HG02970 (cell line): ENCODE results near the gene ZNF486.
"Not testable (repeated sequence)": the region's sequence is repeated elsewhere in the genome, so short reads cannot be mapped to it uniquely, and the experiment has no call there.

Experiments used
- ATAC-seq: cut with Tn5 transposase; IDR thresholded peaks from one replicate; pipeline ENCODE4 v1.9.1; 2021; ENCODE audit warnings: mild to moderate bottlenecking, moderate library complexity, moderate number of reproducible peaks; ENCODE audit not compliant: unreplicated experiment, low FRiP score

ZNF486 gene

DNA sequence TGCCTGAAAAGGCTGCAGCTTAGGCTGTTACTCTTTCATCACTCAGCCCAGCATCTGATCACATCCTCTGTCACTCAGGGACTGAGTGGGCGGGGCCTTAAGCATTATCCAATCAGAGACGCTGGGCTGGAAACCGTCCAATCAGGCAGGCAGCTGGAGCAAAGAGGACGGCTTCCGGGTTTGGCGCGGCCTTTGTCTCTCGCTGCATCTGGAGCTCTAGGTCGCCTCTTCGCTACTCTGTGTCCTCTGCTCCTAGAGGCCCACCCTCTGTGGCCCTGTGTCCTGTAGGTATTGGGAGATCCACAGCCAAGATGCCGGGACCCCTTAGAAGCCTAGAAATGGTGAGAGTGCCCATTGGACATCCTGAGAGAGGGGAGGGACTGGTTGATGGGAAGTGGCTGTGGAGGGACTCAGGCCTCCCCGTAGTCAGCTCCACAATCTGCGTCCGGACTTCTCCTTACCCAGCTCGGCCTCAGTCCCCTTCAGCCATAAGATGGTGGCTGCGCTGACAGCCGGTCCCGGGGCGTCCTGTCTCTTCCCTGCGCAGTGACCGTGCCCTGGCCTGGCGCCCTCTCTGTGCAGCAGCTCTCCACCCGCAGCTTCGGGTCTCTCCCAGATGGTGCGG is at the start of gene ZNF486:
ZNF486 (plus strand) TSS at position 195 of the 625 bp plus-strand sequence; CDS start at position 312, 117 bp downstream.
- ATAC-seq: peak; percentile 90

DNA sequence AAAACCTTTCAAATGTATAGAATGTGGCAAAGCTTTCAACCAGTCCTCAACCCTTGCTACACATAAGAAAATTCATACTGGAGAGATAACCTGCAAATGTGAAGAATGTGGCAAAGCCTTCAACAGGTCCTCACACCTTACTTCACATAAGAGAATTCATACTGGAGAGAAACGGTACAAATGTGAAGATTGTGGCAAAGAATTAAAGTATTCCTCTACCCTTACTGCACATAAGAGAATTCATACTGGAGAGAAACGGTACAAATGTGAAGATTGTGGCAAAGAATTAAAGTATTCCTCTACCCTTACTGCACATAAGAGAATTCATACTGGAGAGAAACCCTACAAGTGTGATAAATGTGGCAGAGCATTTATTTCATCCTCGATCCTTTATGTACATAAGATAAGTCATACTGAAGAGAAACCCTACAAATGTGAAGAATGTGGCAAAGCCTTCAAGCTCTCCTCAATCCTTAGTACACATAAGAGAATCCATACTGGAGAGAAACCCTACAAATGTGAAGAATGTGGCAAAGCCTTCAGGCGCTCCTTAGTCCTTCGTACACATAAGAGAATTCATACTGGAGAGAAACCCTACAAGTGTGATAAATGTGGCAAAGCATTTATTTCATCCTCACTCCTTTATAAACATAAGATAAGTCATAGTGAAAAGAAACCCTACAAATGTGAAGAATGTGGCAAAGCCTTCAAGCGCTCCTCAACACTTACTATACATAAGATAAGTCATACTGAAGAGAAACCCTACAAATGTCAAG is 48.8 kb upstream of the ZNF486 start:
- ATAC-seq: not testable (repeated sequence)

DNA sequence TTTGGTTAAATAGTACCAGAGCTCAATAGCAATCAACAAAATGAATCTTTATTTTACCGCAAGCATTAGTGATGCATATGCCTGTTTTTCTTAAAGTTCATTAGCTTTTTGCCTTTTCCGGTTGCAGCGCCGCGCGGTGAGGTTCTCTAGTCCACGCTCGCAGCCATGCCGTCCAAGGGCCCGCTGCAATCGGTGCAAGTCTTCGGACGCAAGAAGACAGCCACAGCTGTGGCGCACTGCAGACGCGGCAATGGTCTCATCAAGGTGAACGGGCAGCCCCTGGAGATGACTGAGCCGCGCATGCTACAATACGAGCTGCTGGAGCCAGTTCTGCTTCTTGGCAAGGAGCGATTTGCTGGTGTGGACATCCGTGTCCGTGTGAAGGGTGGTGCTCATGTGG is 42.1 kb upstream of the ZNF486 start:
- no peak for ATAC-seq

DNA sequence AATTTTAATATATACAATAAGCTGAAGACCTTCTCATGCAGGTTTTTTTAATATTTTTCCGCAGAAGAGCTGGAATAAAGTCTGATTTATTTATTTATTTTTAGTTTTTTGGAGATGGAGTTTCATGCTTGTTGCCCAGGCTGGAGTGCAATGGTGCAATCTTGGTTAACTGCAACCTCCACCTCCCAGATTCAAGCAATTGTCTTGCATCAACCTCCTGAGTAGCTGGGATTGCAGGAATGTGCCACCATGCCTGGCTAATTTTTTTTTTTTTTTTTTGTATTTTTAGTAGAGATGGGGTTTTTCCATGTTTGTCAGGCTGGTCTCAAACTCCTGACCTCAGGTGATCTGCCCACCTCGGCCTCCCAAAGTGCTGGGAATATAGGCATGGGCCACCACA is 34.1 kb upstream of the ZNF486 start:
- not testable (repeated sequence) for ATAC-seq

DNA sequence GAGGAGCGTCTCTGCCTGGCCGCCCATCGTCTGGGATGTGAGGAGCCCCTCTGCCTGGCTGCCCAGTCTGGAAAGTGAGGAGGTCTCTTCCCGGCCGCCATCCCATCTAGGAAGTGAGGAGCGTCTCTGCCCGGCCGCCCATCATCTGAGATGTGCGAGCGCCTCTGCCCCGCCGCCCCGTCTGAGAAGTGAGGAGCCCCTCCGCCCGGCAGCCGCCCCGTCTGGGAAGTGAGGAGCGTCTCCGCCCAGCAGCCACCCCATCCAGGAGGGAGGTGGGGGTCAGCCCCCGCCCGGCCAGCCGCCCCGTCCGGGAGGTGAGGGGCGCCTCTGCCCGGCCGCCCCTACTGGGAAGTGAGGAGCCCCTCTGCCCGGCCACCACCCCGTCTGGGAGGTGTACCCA is 29.3 kb upstream of the ZNF486 start:
- ATAC-seq: not testable (repeated sequence)

DNA sequence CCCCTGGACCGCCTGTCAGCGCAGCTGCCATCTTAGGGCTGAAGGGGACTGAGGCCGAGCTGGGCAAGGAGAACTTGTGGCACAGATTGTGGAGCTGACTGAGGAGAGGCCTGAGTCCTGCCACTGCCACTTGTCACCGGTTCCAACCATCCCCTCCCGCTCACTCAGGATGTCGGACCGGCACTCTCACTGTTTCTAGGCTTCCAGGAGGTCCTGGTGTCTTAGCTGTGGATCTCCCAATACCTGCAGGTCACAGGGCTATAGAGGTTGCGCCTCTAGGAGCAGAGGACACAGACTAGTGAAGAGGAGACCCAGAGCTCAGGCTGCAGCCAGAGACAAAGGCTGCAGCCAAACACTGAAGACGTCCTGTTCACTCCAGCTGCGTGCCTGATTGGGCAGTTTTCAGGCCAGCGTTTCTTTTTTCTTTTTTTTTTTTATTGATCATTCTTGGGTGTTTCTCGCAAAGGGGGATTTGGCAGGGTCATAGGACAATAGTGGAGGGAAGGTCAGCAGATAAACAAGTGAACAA is 15.3 kb upstream of the ZNF486 start:
- ATAC-seq: no peak

DNA sequence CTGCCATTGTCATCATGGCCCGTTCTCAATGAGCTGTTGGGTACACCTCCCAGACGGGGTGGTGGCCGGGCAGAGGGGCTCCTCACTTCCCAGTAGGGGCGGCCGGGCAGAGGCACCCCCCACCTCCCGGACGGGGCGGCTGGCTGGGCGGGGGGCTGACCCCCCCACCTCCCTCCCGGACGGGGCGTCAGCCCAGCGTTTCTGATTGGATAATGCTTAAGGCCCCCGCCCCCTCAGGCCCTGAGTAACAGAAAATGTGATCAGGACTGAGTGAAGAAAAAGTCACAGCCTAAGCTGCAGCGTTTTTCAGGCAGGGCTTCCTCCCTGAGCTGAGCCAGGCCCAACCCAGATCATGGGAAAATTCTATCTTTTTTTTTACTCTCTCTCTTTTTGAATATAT is 14.5 kb upstream of the ZNF486 start:
- ATAC-seq: not testable (repeated sequence)

DNA sequence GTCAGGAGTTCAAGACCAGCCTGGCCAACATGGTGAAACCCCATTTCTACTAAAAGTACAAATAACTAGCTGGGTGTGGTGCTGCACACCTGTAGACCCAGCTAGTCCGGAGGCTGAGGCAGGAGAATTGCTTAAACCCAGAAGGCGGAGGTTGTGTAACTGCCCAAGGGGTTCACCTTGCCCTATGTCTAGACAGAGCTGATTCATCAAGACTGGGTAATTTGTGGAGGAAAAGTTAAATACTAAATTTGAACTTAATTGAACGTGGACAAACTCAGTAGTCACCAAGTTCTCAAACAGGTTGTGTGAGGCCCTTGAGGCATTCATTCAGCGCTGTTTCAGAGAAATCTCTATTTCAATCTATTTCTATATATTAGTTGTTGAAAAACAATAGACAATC is 13.7 kb upstream of the ZNF486 start:
- no peak for ATAC-seq

DNA sequence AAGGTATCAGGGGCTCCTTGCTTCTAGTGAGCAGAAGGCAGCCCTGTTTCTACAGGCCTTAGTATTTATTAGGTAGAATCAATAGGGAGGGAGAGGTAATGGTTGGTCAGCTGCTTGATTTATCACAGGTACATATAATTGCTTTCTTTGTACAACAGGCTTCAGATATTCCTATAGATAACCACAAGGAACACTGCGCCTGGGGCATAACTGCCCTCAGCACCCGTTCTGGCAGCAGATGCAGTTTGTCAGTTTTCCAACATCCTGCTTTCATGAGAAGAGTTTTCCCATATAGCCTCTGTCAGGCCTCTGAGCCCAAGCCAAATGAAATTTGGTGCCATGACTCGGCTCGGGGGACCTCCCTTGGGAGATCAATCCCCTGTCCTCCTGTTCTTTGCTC is 12.4 kb upstream of the ZNF486 start:
- ATAC-seq: no peak

DNA sequence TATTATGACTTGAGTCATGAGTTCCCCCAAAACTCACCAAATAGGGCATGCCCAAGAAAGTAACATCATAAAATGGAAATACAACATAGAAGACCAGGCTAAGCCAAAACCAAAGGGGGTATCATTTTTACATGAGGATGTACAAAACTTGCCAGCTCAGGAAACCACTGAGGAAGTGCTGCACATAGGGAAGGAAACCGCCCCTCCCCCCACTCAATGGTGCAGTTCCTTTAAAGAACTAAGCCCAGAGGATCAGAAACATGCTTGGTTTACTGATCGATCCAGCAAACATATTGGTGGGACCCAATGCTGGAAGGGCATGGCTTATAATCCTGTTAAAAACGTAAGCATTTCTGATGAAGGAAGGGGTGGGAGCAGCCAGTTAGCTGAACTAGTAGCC is 4.2 kb upstream of the ZNF486 start:
- ATAC-seq: no peak

DNA sequence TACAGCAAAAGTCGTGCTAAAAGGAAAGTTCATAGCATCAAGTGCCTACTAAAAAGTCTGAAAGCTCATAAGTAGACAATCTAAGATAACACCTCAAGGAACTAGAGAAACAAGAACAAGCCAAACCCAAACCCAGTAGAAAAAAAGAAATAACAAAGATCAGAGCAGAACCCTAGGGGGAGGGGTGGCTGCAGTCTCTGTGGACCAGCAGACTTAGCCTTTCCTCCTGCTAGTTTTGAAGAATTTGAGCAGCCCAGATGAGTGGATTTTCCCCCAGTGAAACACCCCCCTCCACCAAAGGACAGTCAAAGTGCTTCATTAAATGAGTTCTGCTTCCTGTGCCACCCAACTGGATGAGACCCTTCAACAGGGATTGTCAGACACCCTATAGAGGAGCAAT is 2.6 kb upstream of the ZNF486 start:
- no peak for ATAC-seq

DNA sequence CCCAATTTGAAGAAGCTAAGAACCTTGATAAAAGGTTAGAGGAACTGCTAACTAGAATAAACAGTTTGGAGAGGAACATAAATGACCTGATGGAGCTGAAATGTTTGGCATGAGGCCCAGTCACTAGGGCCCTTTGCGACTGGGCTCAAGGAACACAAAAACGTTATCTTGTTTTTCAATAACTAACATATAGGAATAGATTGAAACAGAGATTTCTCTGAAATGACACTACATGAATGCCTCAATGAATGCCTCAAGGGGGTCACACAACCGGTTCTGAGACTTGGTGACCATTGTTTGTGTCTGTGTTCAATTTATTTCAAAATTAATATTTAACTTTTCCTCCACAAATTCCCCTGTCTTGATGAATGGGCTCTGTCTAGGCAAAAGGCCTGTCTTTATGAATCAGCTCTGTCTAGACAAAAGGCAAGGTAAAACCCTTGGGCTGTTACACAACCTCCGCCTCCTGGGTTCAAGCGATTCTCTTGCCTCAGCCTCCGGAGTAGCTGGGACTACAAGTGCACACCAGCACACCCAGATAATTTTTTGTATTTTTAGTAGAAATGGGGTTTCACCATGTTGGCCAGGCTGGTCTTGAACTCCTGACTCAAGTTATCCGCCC is 932 bp upstream of the ZNF486 start:
- ATAC-seq: no peak

DNA sequence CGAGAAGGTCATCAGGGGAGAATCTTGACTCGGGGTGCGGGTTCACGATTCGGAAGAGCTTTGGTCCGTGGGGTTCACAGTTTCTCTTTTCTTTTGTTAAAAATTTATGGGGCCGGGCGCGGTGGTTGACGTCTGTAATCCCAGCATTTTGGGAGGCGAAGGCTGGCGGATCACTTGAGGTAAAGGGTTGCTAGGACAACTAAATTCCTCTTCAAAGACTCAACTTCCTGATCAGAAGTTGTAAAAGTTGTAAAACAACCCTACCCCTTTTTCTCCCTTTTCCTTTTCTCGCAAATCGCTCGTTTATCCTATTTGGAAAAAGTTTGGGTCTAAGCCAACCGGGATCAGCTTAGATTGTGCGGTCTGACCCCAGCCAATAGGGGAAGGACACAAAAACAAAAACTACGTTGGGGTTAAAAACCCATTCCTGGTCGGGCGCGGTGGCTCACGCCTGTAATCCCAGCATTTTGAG is 673 bp downstream of the ZNF486 start:
- no peak for ATAC-seq

DNA sequence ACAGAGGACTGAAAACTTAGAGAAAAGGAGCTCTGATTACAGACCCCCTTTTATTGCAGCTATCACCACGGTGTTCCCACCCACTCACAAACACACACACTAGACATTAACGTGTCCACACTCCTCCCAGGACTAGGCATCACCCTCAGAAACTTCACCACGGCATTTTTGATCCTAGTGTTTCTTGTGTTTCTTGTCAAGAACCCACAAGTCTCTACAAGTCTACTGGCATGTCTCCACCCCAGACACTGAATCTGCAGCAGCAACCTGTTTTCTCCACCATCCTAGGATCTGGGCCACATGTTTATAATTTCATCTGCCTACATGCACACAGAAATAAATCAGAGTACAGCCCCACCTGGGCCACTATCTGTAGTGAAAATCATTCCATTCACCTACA is 4.3 kb downstream of the ZNF486 start:
- no peak for ATAC-seq

DNA sequence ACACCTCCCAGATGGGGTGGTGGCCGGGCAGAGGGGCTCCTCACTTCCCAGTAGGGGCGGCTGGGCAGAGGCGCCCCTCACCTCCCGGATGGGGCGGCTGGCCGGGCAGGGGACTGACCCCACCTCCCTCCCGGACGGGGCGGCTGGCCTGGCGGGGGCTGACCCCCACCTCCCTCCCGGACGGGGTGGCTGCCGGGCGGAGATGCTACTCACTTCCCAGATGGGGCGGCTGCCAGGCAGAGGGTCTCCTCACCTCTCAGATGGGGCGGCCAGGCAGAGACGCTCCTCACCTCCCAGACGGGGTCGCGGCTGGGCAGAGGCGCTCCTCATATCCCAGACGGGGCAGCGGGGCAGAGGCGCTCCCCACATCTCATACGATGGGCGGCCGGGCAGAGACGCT is 8.8 kb downstream of the ZNF486 start:
- not testable (repeated sequence) for ATAC-seq

DNA sequence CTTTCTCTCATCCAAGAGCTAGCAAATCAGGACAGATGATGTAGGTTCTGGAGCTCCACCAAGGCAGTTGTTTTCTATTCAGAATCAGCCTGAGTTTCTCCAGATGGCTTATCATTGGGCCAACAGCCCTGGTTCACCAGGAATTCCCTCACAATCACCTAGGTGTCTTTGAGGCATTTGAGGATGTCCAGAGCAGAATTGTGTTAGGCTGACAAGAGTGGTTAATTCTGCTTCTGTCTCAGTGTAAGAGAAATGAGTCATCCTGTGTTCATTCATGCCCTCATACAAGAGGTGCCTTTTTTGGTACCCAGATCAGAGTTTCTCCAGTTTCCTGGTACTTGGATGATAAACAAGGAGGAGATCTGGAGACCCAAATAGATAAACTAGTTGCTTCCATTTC is 12.9 kb downstream of the ZNF486 start:
- not testable (repeated sequence) for ATAC-seq

DNA sequence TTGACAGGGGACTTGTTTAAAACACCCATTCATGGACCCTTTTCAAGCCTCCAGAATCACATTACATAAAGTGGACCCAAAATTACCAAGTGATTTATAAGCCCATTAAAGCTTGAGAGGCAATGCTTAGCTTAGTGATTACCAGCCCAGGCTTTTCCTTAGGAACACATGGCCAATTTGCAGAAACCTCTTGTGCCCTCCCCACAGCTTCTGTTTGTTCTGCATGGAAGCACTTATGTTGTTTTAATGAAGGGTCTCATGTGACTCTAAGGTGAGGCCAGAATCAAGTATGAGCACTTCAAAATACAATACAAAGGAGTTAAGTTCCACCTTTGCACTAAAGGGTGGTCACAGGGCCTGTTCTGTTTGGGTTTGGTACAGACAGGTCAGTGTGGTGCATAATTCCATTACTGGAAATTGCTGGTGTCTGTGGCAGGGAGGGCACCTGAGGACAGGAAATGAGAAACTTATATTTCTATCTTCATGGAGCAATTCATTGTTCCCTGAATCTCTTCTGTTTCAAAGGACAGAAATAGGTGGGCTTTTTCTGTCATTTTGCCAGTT is 15.3 kb downstream of the ZNF486 start:
- ATAC-seq: no peak

DNA sequence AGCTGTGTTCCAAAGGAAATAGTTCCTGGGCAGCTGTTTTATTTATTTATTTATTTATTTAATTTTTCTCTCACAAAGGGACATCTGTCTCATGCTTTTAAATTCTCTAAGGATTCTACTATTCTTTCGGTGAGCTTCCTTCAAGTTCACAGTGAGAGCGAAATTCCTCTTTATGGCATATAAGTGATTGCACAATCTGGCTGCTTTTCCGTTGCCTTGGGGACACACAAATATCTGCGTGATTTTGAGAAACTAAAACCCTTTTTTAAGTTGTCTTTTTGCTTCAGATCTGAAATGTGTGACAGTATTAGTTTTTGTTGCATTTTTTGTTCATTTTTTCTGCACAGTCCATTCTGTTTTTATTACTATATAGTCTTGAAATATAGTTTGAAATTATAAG is 19.2 kb downstream of the ZNF486 start:
- ATAC-seq: no peak

DNA sequence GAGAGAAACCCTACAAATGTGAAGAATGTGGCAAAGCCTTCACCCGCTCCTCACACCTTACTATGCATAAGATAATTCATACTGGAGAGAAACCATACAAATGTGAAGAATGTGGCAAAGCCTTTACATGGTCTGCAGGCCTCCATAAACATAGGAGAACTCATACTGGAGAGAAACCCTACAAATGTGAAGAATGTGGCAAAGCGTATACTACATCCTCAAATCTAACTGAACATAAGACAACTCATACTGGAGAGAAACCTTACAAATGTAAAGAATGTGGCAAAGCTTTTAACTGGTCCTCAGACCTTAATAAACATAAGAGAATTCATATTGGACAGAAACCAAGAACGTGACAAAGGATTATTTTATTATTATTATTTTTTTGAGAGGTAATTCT is 30.7 kb downstream of the ZNF486 start:
- no peak for ATAC-seq

DNA sequence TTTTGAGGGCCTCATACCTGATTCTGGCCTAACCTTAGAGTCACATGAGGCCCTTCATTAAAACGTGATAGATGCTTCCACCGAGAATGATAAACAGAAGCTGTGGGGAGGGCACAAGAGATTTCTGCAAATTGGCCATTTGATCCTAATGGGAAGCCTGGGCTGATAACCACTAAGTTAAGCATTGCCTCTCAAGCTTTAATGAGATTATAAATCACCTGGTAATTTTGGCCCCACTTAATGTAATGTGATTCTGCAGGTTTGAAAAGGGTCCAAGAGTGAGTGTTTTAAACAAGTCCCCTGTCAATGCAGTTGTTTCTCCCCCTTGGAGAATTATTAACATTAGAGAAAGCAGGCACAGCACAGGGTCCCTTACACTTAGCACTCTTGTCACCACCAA is 42.0 kb downstream of the ZNF486 start:
- no peak for ATAC-seq

DNA sequence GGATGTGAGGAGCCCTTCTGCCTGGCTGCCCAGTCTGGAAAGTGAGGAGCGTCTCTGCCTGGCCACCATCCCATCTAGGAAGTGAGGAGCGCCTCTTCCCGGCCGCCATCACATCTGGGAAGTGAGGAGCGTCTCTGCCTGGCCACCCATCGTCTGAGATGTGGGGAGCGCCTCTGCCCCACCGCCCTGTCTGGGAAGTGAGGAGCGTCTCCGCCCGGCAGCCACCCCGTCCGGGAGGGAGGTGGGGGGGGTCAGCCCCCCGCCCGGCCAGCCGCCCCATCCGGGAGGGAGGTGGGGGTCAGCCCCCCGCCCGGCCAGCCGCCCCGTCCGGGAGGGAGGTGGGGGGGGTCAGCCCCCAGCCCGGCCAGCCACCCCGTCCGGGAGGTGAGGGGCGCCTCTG is 47.4 kb downstream of the ZNF486 start:
- not testable (repeated sequence) for ATAC-seq
